ENCODE data around the gene PRSS2.
"Not testable (repeated sequence)": the region's sequence is repeated elsewhere in the genome, so short reads cannot be mapped to it uniquely, and the experiment has no call there.

The PRSS2 gene

DNA sequence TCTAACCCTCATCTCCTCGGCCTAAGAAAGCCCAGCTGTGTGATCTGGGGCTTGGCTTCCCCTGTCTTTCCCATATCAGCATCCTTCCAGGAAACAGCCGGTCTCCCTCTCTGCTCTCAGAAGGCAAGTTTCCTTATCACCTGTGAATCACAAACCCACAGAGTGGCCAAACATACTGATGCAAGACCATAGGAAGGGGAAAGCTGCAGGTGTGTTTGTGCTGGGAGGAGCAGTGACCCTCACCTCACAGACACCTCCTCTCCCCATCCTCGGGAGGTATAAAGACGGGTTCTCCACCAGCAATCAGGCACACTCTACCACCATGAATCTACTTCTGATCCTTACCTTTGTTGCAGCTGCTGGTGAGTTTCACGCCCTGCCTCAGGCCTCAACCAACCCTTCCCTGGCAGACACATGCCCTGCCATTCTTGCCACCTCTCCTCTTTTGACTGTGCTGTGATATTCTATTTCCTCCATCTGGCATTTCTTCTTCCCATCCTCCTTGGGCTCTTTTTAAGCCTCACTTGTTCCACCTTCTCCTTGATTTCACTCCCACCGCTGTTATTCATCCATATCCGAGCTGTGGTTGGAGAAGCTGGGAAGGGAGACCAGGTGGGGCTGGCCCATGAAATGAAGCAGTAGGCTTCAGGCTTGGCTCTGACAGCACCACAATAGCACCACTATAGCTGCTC lies at the start of gene PRSS2:
Gene PRSS2, plus strand, starts transcription at position 310 of the 692 bp plus-strand sequence. Its CDS starts 13 bp downstream, at position 323.
- DNase-seq = peak in 1 of 56 donors; percentile 5

DNA sequence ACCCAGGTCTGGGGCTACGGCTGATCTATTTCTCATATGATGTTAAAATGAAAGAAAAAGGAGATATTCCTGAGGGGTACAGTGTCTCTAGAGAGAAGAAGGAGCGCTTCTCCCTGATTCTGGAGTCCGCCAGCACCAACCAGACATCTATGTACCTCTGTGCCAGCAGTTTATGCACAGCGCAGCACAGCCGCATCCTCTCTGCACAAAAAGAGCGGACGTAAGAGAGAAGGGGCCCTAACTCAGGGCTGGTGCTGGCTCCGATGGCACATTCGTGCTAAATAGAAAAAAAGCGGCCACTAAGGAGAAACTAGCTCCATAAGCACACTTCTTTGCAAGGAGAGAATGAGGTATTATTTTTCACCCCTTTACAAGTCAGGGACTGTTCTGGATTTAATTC lies 49.8 kb upstream of the PRSS2 start:
- DNase-seq = no peak

GRCh38 chr7:142722248-142722794 lies 48.4 kb upstream of the PRSS2 start:
- DNase-seq = no peak

DNA sequence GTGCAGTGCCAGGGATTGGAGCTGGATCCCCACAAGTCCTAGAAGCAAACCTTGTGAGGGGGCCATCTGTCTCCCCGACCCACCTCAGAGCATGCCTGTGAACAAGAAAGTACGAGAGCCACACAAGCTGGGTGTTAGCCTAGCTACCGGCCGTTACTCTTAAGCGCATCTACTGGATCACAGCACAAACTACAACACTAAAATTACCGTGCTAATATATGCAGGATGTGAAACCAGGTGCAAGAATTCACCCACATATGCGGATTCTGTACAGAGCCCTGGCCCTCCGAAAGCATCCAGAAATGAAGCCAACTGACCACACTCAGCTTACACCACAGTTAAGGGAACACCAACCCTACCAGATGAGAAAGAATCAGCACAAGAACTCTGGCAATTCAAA lies 37.5 kb upstream of the PRSS2 start:
- DNase-seq = no peak

- no peak for DNase-seq
These were observed 30.8 kb upstream of the PRSS2 start for GRCh38 chr7:142739923-142740492.

GRCh38 chr7:142740786-142741185 lies 30.0 kb upstream of the PRSS2 start:
- no peak for DNase-seq

GRCh38 chr7:142741932-142742331 lies 28.8 kb upstream of the PRSS2 start:
- not testable (repeated sequence) for DNase-seq

GRCh38 chr7:142745091-142745635 lies 25.6 kb upstream of the PRSS2 start:
- no peak for DNase-seq

GRCh38 chr7:142745745-142746144 lies 25.0 kb upstream of the PRSS2 start:
- DNase-seq = no peak

- no peak for DNase-seq
These were observed 24.5 kb upstream of the PRSS2 start for GRCh38 chr7:142746264-142746663.

- not testable (repeated sequence) for DNase-seq
These were observed 22.4 kb upstream of the PRSS2 start for GRCh38 chr7:142748410-142748809.

GRCh38 chr7:142749218-142749993 lies 21.4 kb upstream of the PRSS2 start, which contains the start of gene PRSS1:
Gene PRSS1, plus strand, starts transcription at chr7:142749472. Its CDS starts 13 bp downstream, at chr7:142749485.
- DNase-seq = no peak

DNA sequence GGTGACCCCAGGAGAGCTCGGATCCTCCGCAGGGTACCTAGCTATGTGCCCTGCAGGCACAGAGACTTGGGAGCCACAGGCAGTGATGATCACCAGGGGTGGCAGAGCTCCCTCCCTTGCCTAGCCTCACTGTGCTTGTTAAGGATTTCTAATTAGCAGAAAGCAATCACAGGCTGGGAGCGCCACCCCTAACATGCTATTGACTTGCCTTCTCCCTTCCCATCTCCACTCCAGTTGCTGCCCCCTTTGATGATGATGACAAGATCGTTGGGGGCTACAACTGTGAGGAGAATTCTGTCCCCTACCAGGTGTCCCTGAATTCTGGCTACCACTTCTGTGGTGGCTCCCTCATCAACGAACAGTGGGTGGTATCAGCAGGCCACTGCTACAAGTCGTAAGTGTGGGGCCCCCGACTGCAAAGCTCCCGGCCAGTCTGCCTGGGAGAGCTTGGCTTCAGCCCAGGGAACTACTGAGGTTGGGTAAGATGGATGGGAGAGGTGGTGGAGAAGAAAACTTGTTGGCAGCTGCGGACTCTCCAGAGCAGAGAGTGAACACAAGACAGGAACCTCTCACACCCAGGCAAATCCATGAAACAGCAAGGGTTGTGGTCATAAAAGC lies 20.3 kb upstream of the PRSS2 start:
- DNase-seq = no peak

GRCh38 chr7:142751526-142752175 lies 19.1 kb upstream of the PRSS2 start:
- DNase-seq = not testable (repeated sequence)

DNA sequence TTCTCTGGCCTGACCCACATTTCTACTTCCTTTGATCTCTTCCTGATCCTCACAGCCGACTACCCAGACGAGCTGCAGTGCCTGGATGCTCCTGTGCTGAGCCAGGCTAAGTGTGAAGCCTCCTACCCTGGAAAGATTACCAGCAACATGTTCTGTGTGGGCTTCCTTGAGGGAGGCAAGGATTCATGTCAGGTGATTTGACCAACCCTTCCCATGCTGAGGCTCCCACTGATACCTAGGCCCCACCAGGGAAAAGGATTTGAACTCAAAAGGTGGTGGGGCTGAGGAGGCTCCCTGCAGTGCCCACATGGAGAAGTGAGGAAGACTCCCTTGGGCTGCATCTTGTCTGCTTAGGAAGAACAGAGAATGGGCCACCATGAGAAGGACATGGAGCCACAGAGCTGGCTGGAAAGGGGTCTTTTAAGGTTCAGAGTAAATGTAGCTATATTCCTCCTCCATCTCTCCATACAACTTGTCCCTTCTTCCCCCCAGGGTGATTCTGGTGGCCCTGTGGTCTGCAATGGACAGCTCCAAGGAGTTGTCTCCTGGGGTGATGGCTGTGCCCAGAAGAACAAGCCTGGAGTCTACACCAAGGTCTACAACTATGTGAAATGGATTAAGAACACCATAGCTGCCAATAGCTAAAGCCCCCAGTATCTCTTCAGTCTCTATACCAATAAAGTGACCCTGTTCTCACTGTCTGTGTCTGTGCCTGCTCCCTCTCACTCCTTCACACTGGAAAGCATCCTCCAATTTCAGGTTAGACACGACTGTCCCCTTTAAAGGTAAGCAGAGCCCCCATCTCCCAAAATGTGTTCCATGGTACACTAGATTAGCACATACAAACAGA lies 18.2 kb upstream of the PRSS2 start:
- no peak for DNase-seq

DNA sequence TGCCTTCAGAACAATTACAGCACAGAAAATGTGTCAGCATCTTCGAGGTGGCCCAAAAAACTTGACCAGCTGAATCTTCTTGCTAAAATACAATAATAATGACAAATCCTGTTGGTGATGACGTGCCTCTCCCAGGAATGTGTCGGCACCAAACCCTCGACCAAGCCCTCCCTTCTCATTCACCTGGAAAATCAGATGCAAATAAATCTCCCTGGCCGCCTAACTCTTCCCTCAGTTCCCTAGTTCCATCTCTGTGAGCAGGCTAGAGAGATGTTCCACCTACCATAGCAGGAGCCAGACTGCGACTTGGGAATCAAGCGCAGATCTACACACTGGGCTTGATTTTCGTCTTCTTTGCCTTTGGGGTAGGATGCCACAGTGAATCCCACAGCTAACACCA lies 17.4 kb upstream of the PRSS2 start:
- DNase-seq = no peak

DNA sequence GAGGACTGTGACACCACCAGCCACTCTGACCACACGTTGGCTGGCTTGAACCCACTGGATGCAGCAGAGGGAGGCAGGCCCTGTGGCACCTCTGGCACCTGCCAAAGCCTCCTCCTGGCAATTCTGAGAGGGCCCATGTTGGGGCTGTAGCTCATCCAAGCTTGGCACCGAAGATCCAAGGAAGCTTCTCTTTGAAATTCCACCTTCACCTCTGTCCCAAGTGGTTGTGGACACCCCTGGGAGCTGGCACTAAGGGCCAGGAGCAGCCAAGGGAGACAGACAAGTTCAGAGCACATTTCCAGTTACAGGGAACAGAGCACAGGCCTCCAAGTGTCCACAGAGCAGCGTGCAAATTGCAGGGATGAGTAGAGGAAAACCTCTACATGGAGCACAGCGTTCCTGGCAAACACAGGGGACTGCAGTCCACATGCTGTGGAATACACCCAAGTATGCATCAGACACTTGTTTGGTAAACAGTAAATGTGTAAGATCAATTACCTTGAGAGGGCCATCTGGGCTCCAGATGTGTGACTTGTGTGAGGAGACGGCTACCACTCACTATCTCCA lies 16.8 kb upstream of the PRSS2 start:
- not testable (repeated sequence) for DNase-seq

DNA sequence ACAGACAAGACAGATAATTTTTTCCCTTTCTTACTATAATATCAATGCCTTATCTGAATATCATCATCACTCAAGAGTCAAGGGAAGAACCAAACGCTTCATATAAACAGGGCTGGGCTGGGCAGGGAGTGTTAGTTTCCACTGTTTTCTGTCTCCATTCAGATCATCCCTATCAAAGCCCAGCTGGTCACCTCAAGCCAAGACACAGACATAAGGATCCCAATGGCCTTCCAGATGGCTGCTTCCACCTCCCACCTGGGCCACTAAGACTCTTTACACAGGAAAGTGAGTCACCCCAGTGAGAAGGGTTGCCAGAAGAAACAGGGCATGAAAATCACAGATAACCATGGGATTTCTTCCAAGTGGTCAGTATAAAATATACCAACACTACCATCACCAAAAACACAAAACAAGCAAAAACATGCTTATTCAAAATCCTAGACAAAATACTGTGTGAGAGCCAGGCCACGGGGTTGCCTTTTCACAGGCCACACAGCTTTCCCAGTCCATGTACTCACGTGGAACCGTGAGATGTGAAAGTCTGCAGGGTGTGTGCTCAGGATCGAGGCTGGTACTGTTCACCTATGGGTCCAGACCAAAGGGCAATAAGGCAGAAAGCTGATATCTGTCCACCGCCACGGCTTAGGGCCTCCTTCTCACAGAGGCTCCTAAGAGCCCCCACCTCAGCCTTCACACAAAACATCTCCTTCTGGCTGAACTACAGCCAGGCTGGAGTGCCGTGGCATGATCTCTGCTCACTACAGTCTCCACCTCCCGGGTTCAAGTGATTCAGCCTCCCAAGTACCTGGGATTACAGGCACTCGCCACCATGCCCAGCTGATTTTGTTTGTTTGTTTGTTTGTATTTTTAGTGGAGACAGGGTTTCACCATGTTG lies 15.8 kb upstream of the PRSS2 start:
- DNase-seq = no peak
